MM.1S (cell line): Measurements from ENCODE around the gene TAS1R1.
"Not testable (repeated sequence)": the region's sequence is repeated elsewhere in the genome, so short reads cannot be mapped to it uniquely, and the experiment has no call there.

Experiments
- DNase-seq: peaks from one replicate; pipeline ENCODE4 v3.0.0-alpha.2; 2015
- H2AFZ ChIP-seq: fragments of 300-600 bp; sonication (generic); 2 replicates; pipeline ENCODE4 v1.6.0; 2016; ENCODE audit warnings: antibody characterized with exemption, low read length
- H3F3A ChIP-seq: fragments of 300-600 bp; sonication (generic); 2 replicates; pipeline ENCODE4 v1.6.1; 2016; ENCODE audit warnings: mild to moderate bottlenecking, antibody characterized with exemption, low read length, moderate library complexity, mixed read lengths; ENCODE audit not compliant: insufficient read depth
- H3K27ac ChIP-seq: fragments of 300-600 bp; sonication (generic); 2 replicates; pipeline ENCODE4 v1.5.1; 2016; ENCODE audit warnings: mild to moderate bottlenecking, low read length
- H3K27me3 ChIP-seq: fragments of 300-600 bp; sonication (generic); replicated peaks from 2 replicates; pipeline ENCODE4 v1.6.0; 2016; ENCODE audit warnings: low read length; ENCODE audit not compliant: insufficient read depth
- H3K36me3 ChIP-seq: fragments of 300-600 bp; sonication (generic); replicated peaks from 2 replicates; pipeline ENCODE4 v1.6.1; 2016; ENCODE audit warnings: mild to moderate bottlenecking, low read length, mixed read lengths; ENCODE audit not compliant: insufficient read depth
- H3K4me1 ChIP-seq: fragments of 300-600 bp; sonication (generic); 2 replicates; pipeline ENCODE4 v1.6.1; 2016; ENCODE audit warnings: low read length, mixed read lengths
- H3K4me2 ChIP-seq: fragments of 300-600 bp; sonication (generic); 2 replicates; pipeline ENCODE4 v1.6.0; 2016; ENCODE audit warnings: low read depth, low read length
- H3K4me3 ChIP-seq: fragments of 300-600 bp; sonication (generic); 2 replicates; pipeline ENCODE4 v1.5.1; 2016; ENCODE audit warnings: low read length, mixed read lengths
- H3K79me2 ChIP-seq: fragments of 300-600 bp; sonication (generic); 2 replicates; pipeline ENCODE4 v1.6.1; 2016; ENCODE audit warnings: mixed run types, low read length, mixed read lengths
- H3K9ac ChIP-seq: fragments of 300-600 bp; sonication (generic); 2 replicates; pipeline ENCODE4 v1.6.1; 2016; ENCODE audit warnings: low read length, mixed read lengths
- H3K9me2 ChIP-seq: fragments of 300-600 bp; sonication (generic); replicated peaks from 2 replicates; pipeline ENCODE4 v1.6.1; 2016; ENCODE audit warnings: mild to moderate bottlenecking, low read length, mixed read lengths; ENCODE audit not compliant: insufficient read depth
- H3K9me3 ChIP-seq: fragments of 300-600 bp; sonication (generic); replicated peaks from 2 replicates; pipeline ENCODE4 v1.6.1; 2016; ENCODE audit warnings: mild to moderate bottlenecking, low read length, mixed read lengths; ENCODE audit not compliant: insufficient read depth
- H4K20me1 ChIP-seq: fragments of 300-600 bp; sonication (generic); 2 replicates; pipeline ENCODE4 v1.6.1; 2016; ENCODE audit warnings: mild to moderate bottlenecking, low read length, moderate library complexity, mixed read lengths; ENCODE audit not compliant: insufficient read depth
- CTCF ChIP-seq: fragments of 300-600 bp; sonication (generic); IDR thresholded peaks from 2 replicates; pipeline ENCODE4 v1.5.1; 2016; ENCODE audit warnings: antibody characterized with exemption, low read length, mixed read lengths
- EZH2 ChIP-seq: fragments of 300-600 bp; sonication (generic); optimal IDR thresholded peaks from 2 replicates; pipeline ENCODE3; 2017; ENCODE audit warnings: low read depth, mild to moderate bottlenecking, antibody characterized with exemption, low read length, mixed read lengths
- EZH2phosphoT487 ChIP-seq: fragments of 300-600 bp; sonication (generic); IDR thresholded peaks from 2 replicates; pipeline ENCODE4 v1.6.1; 2018; ENCODE audit warnings: antibody characterized with exemption, low read length

Gene TAS1R1

GRCh38 chr1:6596886-6597776 is 42.0 kb downstream of the TAS1R1 start:
- no peak for TF ChIP-seq EZH2
- no peak for TF ChIP-seq CTCF
- TF ChIP-seq EZH2phosphoT487: no peak
- H4K20me1 ChIP-seq: peaks cover 14% of the 10 kb centered on the region; the same call in 1 of the 2 replicates
- H3K27ac ChIP-seq: no peak overlapping the region
- H3K4me1 ChIP-seq: peaks cover 6% of the 10 kb centered on the region; the same call in 1 of the 2 replicates
- H3K9me3 ChIP-seq: no peaks in the 10 kb centered on the region
- H3K36me3 ChIP-seq: peaks cover 11% of the 10 kb centered on the region; the same call in 1 of the 2 replicates
- H3K79me2 ChIP-seq: peaks cover 72% of the 10 kb centered on the region
- H3K27me3 ChIP-seq: no peaks in the 10 kb centered on the region
- H3K4me2 ChIP-seq: no peak overlapping the region
- DNase-seq: no peak
- 0 out of 2 replicates have a peak, but pooled peaks cover 10% of the 10 kb centered on the region for H3F3A ChIP-seq
- no peak overlapping the region for H3K4me3 ChIP-seq
- H3K9ac ChIP-seq: no peak overlapping the region
- no peaks in the 10 kb centered on the region for H3K9me2 ChIP-seq
- H2AFZ ChIP-seq: no peak overlapping the region

- Histone ChIP-seq H2AFZ (no peak overlapping the region), H3K4me2 (no peak overlapping the region), H3K36me3 (peaks cover 11% of the 10 kb centered on the region; the same call in 1 of the 2 replicates), H3K27ac (no peak overlapping the region), H3K4me1 (peaks cover 6% of the 10 kb centered on the region; the same call in 1 of the 2 replicates), H3K9ac (no peak overlapping the region), H3K9me3 (no peaks in the 10 kb centered on the region), H4K20me1 (peaks cover 14% of the 10 kb centered on the region; the same call in 1 of the 2 replicates), H3K27me3 (no peaks in the 10 kb centered on the region), H3K79me2 (peaks cover 76% of the 10 kb centered on the region), H3F3A (peaks cover 10% of the 10 kb centered on the region; the same call in 1 of the 2 replicates), H3K9me2 (no peaks in the 10 kb centered on the region), H3K4me3 (no peak overlapping the region)
- TF ChIP-seq EZH2: no peak
- no peak for TF ChIP-seq EZH2phosphoT487
- no peak for TF ChIP-seq CTCF
- DNase-seq: no peak
Observed at GRCh38 chr1:6597777-6598131, 42.6 kb downstream of the TAS1R1 start.

- no peak for TF ChIP-seq EZH2phosphoT487
- no peak overlapping the region; the same call in 1 of the 2 replicates for H3K9ac ChIP-seq
- no peaks in the 10 kb centered on the region for H3K9me3 ChIP-seq
- H3K4me1 ChIP-seq: peaks cover 13% of the 10 kb centered on the region
- no peaks in the 10 kb centered on the region for H3K27me3 ChIP-seq
- H3K4me2 ChIP-seq: peak overlapping the region; percentile 58
- no peak overlapping the region for H3K27ac ChIP-seq
- H3K79me2 ChIP-seq: peaks cover 71% of the 10 kb centered on the region
- no peak overlapping the region for H2AFZ ChIP-seq
- H3K4me3 ChIP-seq: peak overlapping the region; percentile 28
- H3K9me2 ChIP-seq: no peaks in the 10 kb centered on the region
- DNase-seq: peak; percentile 51
- H3K36me3 ChIP-seq: peaks cover 11% of the 10 kb centered on the region; the same call in 1 of the 2 replicates
- peaks cover 25% of the 10 kb centered on the region for H3F3A ChIP-seq
- H4K20me1 ChIP-seq: peaks cover 14% of the 10 kb centered on the region; the same call in 1 of the 2 replicates
Observed at GRCh38 chr1:6599141-6599975, 44.3 kb downstream of the TAS1R1 start.

GRCh38 chr1:6599991-6600390 is 44.9 kb downstream of the TAS1R1 start:
- Histone ChIP-seq H3F3A (peaks cover 27% of the 10 kb centered on the region), H3K4me1 (peaks cover 14% of the 10 kb centered on the region), H4K20me1 (peaks cover 14% of the 10 kb centered on the region; the same call in 1 of the 2 replicates), H3K79me2 (peaks cover 71% of the 10 kb centered on the region), H3K4me3 (peak overlapping the region; percentile 81), H3K27ac (peak overlapping the region; percentile 75; the same call in 1 of the 2 replicates), H3K9ac (peak overlapping the region; percentile 85; the same call in 1 of the 2 replicates), H3K4me2 (peak overlapping the region; percentile 81), H3K36me3 (peaks cover 11% of the 10 kb centered on the region; the same call in 1 of the 2 replicates)
- not testable (repeated sequence) for H3K9me3 ChIP-seq, H3K9me2 ChIP-seq, H2AFZ ChIP-seq, DNase-seq, H3K27me3 ChIP-seq
